Measurements from ENCODE around the gene TMEM132C.

DNA sequence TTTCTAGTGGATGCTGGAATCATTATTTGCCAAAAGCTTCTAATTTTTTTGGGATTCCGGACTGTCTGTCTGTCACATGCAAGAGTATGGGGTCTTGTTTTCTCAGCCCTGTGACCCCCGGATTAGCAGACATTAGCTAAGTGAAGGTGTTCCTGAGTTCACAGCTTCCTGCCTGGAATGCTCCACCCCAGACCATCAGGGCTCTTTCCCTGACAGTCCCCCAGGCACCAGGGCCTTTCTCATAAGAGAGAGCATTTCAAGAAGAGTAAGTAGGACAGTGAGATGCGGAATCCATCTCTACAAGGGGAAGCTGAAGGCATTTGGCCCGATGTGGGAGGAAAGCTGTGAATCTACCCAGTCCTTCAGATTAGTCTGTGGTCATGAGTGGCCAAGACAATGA, 427.5 kb downstream of the TMEM132C start:
- TF ChIP-seq SMAD3 (CRISPR knock-in tag; IDR thresholded peaks at IDR 0.05; ENCODE audit: borderline replicate concordance) (no peak), ZNF416 (CRISPR knock-in tag; IDR thresholded peaks at IDR 0.05) (no peak)
- TF ChIP-seq, protein P1, sequence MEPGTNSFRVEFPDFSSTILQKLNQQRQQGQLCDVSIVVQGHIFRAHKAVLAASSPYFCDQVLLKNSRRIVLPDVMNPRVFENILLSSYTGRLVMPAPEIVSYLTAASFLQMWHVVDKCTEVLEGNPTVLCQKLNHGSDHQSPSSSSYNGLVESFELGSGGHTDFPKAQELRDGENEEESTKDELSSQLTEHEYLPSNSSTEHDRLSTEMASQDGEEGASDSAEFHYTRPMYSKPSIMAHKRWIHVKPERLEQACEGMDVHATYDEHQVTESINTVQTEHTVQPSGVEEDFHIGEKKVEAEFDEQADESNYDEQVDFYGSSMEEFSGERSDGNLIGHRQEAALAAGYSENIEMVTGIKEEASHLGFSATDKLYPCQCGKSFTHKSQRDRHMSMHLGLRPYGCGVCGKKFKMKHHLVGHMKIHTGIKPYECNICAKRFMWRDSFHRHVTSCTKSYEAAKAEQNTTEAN (CRISPR knock-in tag; IDR thresholded peaks at IDR 0.05) = no peak
- TF ChIP-seq, protein P2, sequence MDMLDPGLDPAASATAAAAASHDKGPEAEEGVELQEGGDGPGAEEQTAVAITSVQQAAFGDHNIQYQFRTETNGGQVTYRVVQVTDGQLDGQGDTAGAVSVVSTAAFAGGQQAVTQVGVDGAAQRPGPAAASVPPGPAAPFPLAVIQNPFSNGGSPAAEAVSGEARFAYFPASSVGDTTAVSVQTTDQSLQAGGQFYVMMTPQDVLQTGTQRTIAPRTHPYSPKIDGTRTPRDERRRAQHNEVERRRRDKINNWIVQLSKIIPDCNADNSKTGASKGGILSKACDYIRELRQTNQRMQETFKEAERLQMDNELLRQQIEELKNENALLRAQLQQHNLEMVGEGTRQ (CRISPR knock-in tag; IDR thresholded peaks at IDR 0.05) = no peak
- TF ChIP-seq, protein P3, sequence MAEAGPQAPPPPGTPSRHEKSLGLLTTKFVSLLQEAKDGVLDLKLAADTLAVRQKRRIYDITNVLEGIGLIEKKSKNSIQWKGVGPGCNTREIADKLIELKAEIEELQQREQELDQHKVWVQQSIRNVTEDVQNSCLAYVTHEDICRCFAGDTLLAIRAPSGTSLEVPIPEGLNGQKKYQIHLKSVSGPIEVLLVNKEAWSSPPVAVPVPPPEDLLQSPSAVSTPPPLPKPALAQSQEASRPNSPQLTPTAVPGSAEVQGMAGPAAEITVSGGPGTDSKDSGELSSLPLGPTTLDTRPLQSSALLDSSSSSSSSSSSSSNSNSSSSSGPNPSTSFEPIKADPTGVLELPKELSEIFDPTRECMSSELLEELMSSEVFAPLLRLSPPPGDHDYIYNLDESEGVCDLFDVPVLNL (CRISPR knock-in tag; IDR thresholded peaks at IDR 0.05; ENCODE audit: borderline replicate concordance, low read depth) = no peak

Data from WTC11 (cell line).